HEK293 (cell line): ENCODE data around the gene FSTL3.

Source experiments
- CTCF ChIA-PET: fragments of 350-600 bp; formaldehyde crosslinking; extraction: SDS; loops from one replicate; lab custom pipeline; 2021; ENCODE audit warnings: antibody characterized with exemption; lab: Yijun Ruan, JAX
- POLR2A ChIA-PET: fragments of 300-600 bp; formaldehyde crosslinking; extraction: SDS; loops from one replicate; lab custom pipeline; 2020; ENCODE audit warnings: antibody characterized with exemption, inconsistent platforms; lab: Yijun Ruan, JAX
- H3K27ac ChIP-seq: fragments of 200-500 bp; sonication (Bioruptor generic); 2 replicates; pipeline ENCODE4 v1.5.1; 2014; ENCODE audit warnings: low read depth, low read length, control low read depth, inconsistent platforms; ENCODE audit errors: extremely low read depth
- H3K36me3 ChIP-seq, 2 experiments: fragments of 200-500 bp in 1 of 2; sonication (Bioruptor generic) in 1 of 2; 1 replicate in 1 of 2; 2 replicates in 1 of 2; pipeline ENCODE4 v1.5.1; 2014 to 2017; ENCODE audit warnings: inconsistent platforms in 2 of 2, low read length in 2 of 2; ENCODE audit not compliant: control insufficient read depth in 2 of 2, insufficient read depth in 1 of 2
- H3K4me1 ChIP-seq: fragments of 200-500 bp; sonication (Bioruptor generic); 2 replicates; pipeline ENCODE4 v1.5.1; 2014; ENCODE audit warnings: mild to moderate bottlenecking, low read length, inconsistent platforms; ENCODE audit not compliant: control insufficient read depth, insufficient read depth
- H3K4me3 ChIP-seq: 2 replicates; pipeline ENCODE4 v1.5.1; 2011; ENCODE audit warnings: low read depth, mild to moderate bottlenecking, control low read depth, low read length, moderate library complexity
- H3K9me3 ChIP-seq: fragments of 200-500 bp; sonication (Bioruptor generic); 2 replicates; pipeline ENCODE4 v1.5.1; 2014; ENCODE audit warnings: low read depth, low read length, inconsistent platforms; ENCODE audit not compliant: control insufficient read depth, insufficient read depth
- GLI2 ChIP-seq: fragments of 450-650 bp; formaldehyde crosslinking; IDR thresholded peaks from 2 replicates; pipeline ENCODE4; 2017; ENCODE audit warnings: missing biosample characterization, missing genetic modification characterization, low read depth, borderline replicate concordance
- MZF1 ChIP-seq: fragments of 450-650 bp; formaldehyde crosslinking; IDR thresholded peaks from 2 replicates; pipeline ENCODE4 v1.5.1; 2017; ENCODE audit warnings: missing biosample characterization, missing genetic modification characterization, borderline replicate concordance
- ZBTB10 ChIP-seq: fragments of 450-650 bp; formaldehyde crosslinking; IDR thresholded peaks from 2 replicates; pipeline ENCODE4 v1.5.1; 2016; ENCODE audit warnings: missing biosample characterization, missing genetic modification characterization
- ZNF155 ChIP-seq: fragments of 450-650 bp; formaldehyde crosslinking; IDR thresholded peaks from 2 replicates; pipeline ENCODE4 v1.5.1; 2016; ENCODE audit warnings: missing biosample characterization, missing genetic modification characterization
- ZNF211 ChIP-seq: fragments of 450-650 bp; formaldehyde crosslinking; IDR thresholded peaks from 2 replicates; pipeline ENCODE4 v1.5.1; 2016; ENCODE audit warnings: low read depth, missing biosample characterization, missing genetic modification characterization
- ZNF239 ChIP-seq: fragments of 450-650 bp; formaldehyde crosslinking; IDR thresholded peaks from 2 replicates; pipeline ENCODE4 v1.5.1; 2016; ENCODE audit warnings: missing biosample characterization, missing genetic modification characterization
- ZNF473 ChIP-seq: fragments of 450-650 bp; formaldehyde crosslinking; IDR thresholded peaks from 2 replicates; pipeline ENCODE4 v1.5.1; 2017; ENCODE audit warnings: missing biosample characterization, missing genetic modification characterization
- ZNF548 ChIP-seq: fragments of 450-650 bp; formaldehyde crosslinking; IDR thresholded peaks from 2 replicates; pipeline ENCODE4 v1.5.1; 2016; ENCODE audit warnings: missing biosample characterization, missing genetic modification characterization
- ZNF600 ChIP-seq: fragments of 450-650 bp; formaldehyde crosslinking; IDR thresholded peaks from 2 replicates; pipeline ENCODE4 v1.5.1; 2016; ENCODE audit warnings: missing biosample characterization, missing genetic modification characterization
- ZNF624 ChIP-seq: fragments of 450-650 bp; formaldehyde crosslinking; IDR thresholded peaks from 2 replicates; pipeline ENCODE4 v1.5.1; 2017; ENCODE audit warnings: missing biosample characterization, missing genetic modification characterization
- ZNF701 ChIP-seq: fragments of 450-650 bp; formaldehyde crosslinking; IDR thresholded peaks from 2 replicates; pipeline ENCODE4 v1.5.1; 2016; ENCODE audit warnings: missing biosample characterization, missing genetic modification characterization
- ZNF76 ChIP-seq: fragments of 450-650 bp; formaldehyde crosslinking; IDR thresholded peaks from 2 replicates; pipeline ENCODE4; 2016; ENCODE audit warnings: low read depth, missing biosample characterization, missing genetic modification characterization, borderline replicate concordance
- ZSCAN16 ChIP-seq: fragments of 450-650 bp; formaldehyde crosslinking; IDR thresholded peaks from 2 replicates; pipeline ENCODE4 v1.5.1; 2016; ENCODE audit warnings: missing biosample characterization, missing genetic modification characterization
- ZSCAN30 ChIP-seq: fragments of 450-650 bp; IDR thresholded peaks from 2 replicates; pipeline ENCODE4 v1.5.1; 2018; ENCODE audit warnings: missing biosample characterization, mild to moderate bottlenecking, missing genetic modification characterization, moderate library complexity
- TF ChIP-seq, protein P1 (sequence below): fragments of 450-650 bp; formaldehyde crosslinking; optimal IDR thresholded peaks from 2 replicates; pipeline ENCODE3; 2016; ENCODE audit warnings: missing biosample characterization, mild to moderate bottlenecking, missing genetic modification characterization
- TF ChIP-seq, protein P2 (sequence below): fragments of 450-650 bp; formaldehyde crosslinking; IDR thresholded peaks from 2 replicates; pipeline ENCODE4 v1.5.1; 2017; ENCODE audit warnings: missing biosample characterization, missing genetic modification characterization
- TF ChIP-seq, protein P3 (sequence below): fragments of 450-650 bp; formaldehyde crosslinking; IDR thresholded peaks from 2 replicates; pipeline ENCODE4 v1.5.1; 2016; ENCODE audit warnings: missing biosample characterization, missing genetic modification characterization

The FSTL3 gene

GRCh38 chr19:651991-652390, 24.2 kb upstream of the FSTL3 start (continued):
- TF ChIP-seq ZNF76 (tag by site-specific recombination) (no peak), GLI2 (tag by site-specific recombination) (no peak), ZNF624 (tag by site-specific recombination) (no peak)
- TF ChIP-seq, protein P1, sequence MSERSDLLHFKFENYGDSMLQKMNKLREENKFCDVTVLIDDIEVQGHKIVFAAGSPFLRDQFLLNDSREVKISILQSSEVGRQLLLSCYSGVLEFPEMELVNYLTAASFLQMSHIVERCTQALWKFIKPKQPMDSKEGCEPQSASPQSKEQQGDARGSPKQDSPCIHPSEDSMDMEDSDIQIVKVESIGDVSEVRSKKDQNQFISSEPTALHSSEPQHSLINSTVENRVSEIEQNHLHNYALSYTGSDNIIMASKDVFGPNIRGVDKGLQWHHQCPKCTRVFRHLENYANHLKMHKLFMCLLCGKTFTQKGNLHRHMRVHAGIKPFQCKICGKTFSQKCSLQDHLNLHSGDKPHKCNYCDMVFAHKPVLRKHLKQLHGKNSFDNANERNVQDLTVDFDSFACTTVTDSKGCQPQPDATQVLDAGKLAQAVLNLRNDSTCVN (tag by site-specific recombination), result no peak
- TF ChIP-seq, protein P2, sequence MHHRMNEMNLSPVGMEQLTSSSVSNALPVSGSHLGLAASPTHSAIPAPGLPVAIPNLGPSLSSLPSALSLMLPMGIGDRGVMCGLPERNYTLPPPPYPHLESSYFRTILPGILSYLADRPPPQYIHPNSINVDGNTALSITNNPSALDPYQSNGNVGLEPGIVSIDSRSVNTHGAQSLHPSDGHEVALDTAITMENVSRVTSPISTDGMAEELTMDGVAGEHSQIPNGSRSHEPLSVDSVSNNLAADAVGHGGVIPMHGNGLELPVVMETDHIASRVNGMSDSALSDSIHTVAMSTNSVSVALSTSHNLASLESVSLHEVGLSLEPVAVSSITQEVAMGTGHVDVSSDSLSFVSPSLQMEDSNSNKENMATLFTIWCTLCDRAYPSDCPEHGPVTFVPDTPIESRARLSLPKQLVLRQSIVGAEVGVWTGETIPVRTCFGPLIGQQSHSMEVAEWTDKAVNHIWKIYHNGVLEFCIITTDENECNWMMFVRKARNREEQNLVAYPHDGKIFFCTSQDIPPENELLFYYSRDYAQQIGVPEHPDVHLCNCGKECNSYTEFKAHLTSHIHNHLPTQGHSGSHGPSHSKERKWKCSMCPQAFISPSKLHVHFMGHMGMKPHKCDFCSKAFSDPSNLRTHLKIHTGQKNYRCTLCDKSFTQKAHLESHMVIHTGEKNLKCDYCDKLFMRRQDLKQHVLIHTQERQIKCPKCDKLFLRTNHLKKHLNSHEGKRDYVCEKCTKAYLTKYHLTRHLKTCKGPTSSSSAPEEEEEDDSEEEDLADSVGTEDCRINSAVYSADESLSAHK, result no peak
- TF ChIP-seq, all 188 proteins: peak for 0

DNA sequence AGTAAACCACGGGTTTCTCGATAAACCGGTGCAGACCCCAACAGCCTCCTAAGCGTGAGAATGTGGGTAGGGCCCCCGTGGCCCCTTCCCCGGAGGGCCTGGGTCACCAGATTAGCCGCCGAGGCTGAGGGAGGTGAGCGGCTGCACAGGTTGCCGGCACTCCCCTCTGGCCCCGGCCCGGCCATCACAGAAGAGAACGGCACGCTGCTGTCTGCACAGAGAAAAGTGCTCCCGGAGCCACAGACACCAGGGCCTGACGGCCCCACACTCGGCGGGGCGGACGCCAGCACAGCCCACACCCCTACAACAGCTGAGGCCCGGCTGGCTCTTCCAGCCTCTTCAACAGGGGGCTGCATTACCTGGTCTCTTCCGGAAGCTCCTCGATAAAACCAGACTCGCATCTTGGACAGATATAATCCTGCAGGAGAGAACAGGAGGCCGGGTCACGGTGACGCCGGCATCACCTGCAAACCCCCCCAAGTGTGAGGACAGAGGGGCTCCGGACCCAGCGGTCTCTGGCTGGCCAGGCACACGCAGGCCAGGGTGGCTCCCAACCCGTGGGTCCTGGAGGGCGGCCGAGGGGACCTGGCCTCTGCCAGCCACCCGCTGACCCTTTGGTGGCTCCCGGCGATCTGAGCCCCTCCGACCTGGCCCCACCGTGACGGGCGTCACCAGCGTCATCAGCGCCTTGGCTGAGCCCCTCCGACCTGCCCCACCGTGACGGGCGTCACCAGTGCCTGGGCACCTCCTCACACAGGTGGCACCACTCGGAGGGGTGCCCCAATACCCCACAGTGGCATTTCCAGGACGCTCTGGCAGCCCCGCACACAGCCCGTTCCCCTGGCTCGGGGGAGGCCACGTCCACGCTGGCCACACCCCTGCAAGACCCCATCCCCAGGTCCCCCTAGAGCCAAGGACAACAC, 23.5 kb upstream of the FSTL3 start:
- no peak for TF ChIP-seq ZNF701 (tag by site-specific recombination)
- TF ChIP-seq ZNF155 (tag by site-specific recombination), result no peak
- no peak for TF ChIP-seq ZNF239 (tag by site-specific recombination)
- TF ChIP-seq MZF1 (tag by site-specific recombination), result no peak
- no peak for TF ChIP-seq ZNF211 (tag by site-specific recombination)
- TF ChIP-seq, protein P3, sequence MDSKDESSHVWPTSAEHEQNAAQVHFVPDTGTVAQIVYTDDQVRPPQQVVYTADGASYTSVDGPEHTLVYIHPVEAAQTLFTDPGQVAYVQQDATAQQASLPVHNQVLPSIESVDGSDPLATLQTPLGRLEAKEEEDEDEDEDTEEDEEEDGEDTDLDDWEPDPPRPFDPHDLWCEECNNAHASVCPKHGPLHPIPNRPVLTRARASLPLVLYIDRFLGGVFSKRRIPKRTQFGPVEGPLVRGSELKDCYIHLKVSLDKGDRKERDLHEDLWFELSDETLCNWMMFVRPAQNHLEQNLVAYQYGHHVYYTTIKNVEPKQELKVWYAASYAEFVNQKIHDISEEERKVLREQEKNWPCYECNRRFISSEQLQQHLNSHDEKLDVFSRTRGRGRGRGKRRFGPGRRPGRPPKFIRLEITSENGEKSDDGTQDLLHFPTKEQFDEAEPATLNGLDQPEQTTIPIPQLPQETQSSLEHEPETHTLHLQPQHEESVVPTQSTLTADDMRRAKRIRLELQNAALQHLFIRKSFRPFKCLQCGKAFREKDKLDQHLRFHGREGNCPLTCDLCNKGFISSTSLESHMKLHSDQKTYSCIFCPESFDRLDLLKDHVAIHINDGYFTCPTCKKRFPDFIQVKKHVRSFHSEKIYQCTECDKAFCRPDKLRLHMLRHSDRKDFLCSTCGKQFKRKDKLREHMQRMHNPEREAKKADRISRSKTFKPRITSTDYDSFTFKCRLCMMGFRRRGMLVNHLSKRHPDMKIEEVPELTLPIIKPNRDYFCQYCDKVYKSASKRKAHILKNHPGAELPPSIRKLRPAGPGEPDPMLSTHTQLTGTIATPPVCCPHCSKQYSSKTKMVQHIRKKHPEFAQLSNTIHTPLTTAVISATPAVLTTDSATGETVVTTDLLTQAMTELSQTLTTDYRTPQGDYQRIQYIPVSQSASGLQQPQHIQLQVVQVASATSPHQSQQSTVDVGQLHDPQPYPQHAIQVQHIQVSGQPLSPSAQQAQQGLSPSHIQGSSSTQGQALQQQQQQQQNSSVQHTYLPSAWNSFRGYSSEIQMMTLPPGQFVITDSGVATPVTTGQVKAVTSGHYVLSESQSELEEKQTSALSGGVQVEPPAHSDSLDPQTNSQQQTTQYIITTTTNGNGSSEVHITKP (tag by site-specific recombination), result no peak
- ChIA-PET CTCF (no interaction called here), POLR2A (interaction anchor here (0.5 kb wide), 1 partner anchor 20 kb away, joined by 3 read pairs; no protein-coding TSS in a partner anchor)
- Histone ChIP-seq H3K9me3 (no peaks in the 10 kb centered on the region), H3K4me1 (no peaks in the 10 kb centered on the region), H3K4me3 (no peak overlapping the region), H3K36me3 (peaks cover 12 to 85% of the 10 kb centered on the region in 2 experiments; a peak in 2 of 3 replicates), H3K27ac (no peak overlapping the region)

DNA sequence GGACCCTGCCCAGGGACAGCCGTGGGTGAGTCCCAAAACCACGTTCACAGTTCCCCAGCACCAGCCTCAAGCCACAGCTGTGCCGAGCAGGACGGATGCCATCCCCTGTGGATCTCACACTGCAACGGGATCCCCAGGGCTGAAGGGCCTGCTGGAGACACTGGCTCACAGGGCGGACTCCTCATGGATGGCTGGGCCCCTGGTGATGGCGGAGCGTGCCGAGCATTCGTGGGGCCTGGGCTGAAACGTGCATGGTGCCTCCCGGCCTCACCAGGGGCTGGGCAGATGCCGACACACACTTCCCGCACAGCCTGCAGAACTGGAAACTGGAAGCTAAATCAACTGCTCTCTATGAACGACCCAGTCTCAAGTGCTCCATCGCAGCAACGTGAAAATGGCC, 22.8 kb upstream of the FSTL3 start:
- Histone ChIP-seq H3K27ac (no peak overlapping the region), H3K36me3 (peaks cover 12 to 84% of the 10 kb centered on the region in 2 experiments; a peak in 2 of 3 replicates)
- POLR2A ChIA-PET, result no interaction called here

More for the DNA sequence above, 22.8 kb upstream of the FSTL3 start:
- Histone ChIP-seq H3K9me3 (no peaks in the 10 kb centered on the region), H3K4me1 (no peaks in the 10 kb centered on the region; the same call in 1 of the 2 replicates), H3K4me3 (no peak overlapping the region)
- TF ChIP-seq ZSCAN16 (tag by site-specific recombination), result no peak
- TF ChIP-seq, protein P2, result no peak
- TF ChIP-seq ZNF548, result no peak
- no peak for TF ChIP-seq ZBTB10 (tag by site-specific recombination)
- no peak for TF ChIP-seq ZSCAN30 (tag by site-specific recombination)
- TF ChIP-seq ZNF600, result peak; percentile 81
- no peak for TF ChIP-seq ZNF473
- CTCF ChIA-PET, result no interaction called here
